GM21576 (cell line): ENCODE measurements around the gene SYT9.

ENCODE experiments used
- ATAC-seq: cut with Tn5 transposase; IDR thresholded peaks from one replicate; pipeline ENCODE4 v1.9.1; 2021; ENCODE audit warnings: mild to moderate bottlenecking, moderate library complexity; ENCODE audit not compliant: unreplicated experiment

The SYT9 gene

DNA sequence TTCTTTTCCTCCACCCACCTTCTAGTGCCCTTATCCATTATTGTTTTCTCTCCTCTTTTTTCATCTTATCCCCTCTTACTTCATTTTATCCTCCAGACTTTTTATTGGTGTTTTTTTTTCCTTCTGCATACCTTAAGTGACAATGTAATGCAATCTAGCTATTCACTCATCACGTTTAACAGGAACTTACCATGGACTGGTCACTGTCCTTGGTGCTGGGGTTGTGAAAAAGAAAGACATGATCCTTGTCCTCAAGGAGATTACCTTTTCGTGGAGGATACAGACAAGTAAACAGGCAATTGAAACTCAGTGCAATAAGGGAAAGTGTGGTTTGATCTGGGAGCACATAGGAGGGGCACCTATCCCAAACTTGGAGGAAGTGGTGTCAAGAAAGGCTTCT, 20.7 kb downstream of the SYT9 start:
- no peak for ATAC-seq

DNA sequence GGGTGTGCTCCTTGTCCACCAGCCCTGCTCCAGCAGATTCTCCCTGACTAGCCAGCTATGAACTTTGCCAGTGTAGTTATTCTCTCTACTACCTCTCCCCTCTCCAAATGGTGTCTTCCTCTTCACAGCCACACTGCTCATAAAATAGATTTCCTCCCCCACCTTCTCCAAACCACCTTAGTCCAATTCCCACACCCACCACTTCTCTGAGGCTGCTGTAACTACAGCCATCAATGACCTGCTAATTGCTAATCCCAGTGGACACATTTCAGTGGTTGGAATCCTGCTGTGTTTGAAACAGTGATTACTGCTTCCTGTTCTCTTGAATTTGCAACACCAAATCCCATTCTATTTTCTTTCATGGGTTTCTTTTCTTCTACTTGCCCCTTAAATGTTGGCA, 23.4 kb downstream of the SYT9 start:
- ATAC-seq: no peak

DNA sequence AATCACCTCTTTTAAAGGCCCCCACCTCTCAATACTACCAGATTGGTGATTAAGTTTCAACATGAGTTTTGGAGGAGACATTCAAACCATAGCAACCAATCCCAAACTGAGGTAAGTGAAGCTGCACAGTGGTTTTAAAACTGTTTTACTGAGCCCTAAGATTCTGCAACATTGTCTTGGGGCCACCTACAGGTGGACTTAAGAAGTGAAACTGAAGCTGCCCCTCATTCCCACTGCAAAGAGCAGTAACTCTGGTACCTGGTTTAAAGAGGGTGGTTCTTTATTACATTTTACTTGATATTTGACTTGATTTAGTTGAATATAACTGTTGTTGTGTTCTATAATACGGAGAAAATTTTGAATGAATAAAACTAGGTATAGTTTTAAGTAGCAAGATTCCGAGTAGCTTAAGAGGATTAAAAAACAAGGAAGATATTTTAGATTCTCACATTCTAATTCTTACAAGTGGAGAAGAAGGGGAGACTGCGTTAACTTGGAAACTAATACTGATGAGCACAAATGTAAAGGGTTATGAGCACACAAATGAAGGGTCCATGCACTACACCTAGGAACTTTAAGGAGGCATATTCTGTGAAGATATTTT, 26.7 kb downstream of the SYT9 start:
- ATAC-seq: no peak

DNA sequence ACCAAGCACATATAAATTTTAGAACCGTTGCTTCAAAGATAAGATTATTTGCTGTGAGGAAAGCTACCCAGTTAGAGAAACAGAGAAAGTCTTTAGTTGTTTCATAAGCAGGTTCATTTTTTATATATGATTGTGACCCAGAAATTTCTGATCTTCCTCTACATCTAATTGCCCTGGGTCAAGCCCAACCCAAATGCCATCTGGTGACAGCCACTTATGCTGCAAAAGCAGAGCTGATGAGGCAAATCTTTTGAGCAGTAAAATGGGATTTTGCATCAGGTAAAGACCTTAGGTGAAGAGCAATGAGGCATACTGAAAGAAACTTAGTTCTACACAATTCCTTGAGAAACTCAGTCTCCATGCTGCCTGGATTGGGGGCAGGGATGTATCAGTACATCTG, 28.0 kb downstream of the SYT9 start:
- no peak for ATAC-seq

DNA sequence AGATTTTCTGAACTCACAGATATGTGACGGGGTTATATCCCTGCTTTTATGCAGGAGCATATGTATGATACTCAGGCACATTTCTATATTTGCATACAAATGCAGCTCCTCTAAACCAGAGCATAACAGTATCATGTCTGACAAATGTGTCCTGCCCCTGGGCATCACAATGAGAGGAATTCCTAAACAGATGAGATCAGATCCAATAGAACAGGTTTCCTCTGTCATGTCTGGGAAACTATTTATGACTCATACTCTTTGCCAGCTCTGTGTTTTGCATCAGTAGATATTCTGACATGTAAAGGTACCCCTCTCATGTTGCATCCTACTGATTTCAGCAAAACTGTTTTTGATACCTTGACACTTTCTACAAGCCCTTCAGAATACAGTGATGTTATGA, 29.4 kb downstream of the SYT9 start:
- ATAC-seq: no peak

DNA sequence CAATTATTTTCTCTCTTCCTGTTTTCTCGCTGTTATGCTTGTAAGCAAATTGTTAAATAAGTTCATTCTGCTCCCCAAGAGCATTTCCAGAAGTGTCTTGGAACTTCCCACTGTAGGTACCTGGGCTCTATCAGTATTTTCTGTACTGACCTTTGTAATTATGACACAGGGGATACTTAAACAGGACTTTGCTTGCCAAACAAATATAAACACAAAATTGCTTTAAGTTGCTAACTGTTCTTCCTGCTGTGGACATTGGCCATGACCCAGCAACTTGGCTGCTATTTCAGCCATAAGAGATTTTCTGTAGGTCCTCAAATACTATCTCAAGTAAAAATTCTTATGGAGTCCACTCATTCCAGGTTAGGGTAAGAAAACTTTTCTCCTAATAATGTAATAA, 30.1 kb downstream of the SYT9 start:
- ATAC-seq: no peak

DNA sequence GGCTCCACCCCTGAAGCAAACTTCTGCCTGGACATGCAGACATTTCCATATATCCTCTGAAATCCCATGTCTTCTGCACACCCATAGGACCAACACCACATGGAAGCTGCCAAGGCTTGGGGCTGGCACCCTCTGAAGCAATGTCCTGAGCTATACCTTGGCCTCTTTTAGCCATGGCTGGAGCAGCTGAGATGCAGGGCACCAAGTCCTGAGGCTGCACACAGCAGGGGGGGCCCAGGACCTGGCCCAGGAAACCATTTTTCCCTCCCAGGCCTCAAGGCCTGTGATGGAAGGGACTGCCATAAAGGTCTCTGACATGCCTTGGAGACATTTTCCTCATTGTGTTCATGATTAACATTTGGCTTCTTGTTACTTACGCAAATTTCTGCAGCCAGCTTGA, 34.5 kb downstream of the SYT9 start:
- ATAC-seq: no peak

DNA sequence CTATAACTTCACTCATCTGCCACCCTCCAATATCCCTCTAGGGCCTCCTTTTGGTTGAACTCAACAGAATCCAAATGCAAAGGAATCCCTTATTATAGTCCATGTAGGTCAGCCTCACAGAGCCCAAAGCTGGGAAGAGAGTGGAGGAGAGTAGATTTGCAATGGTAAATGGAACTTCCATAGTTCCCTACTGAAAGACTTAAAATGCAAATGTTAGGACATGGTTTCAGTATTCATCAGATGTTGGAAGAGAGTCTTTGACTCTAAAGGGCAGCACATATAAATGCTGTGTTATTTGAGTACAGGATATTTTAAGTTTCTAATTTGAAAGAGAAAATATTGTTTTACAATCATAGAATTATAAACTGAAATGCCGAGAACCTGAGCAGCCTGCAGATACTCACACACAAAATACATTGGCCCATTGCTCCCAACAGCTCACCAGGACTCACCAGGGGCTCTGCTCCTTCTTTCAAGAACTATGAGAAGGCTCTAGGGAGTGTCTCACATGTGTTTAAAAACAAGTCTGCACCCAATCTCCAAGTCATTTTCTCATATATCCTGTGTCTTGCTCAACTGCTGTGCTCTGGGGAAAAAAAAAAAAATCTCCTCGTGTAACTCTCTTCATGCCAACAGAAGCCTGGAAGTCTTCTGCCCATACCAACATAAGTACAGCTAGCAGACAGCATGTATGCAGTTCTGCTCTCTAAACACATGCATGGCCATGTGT, 39.6 kb downstream of the SYT9 start:
- ATAC-seq: no peak

DNA sequence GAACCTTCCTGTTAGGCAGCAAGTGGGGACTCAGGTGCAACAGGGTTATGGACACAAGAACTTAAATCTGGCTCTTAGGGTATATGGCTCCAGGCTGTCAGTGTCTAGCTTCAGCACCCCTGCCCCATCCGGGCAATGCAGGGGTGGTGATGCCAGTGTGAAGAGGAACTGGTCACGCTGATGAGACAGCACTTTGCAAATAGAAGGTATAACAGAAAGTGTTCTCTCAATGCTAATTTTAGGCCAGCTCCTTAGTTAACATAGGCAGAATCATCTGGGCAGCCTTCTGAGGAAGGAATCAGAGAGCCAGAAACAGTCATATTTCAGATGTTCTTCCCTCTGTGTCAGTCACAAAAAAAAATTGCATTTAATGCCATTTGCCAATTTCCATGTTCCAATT, 41.2 kb downstream of the SYT9 start:
- ATAC-seq: no peak

DNA sequence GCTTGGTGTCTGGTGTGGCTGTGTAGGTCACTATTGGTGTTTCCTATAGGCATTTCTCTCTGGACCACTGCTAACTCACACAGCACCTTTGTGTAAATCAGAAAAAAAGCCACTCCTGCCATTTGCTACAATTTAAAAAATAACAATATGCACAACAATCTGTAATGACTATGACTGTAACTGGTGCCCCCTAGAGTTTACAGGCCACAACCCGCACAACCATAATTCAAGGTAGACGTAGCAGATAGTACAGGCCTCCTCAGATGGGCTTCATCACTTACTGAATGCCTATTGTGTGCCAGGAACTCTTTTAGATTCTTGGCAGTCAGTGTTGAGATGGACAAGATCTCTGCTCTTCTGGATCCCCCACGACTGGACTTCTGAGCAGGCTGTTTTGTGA, 47.7 kb downstream of the SYT9 start:
- no peak for ATAC-seq

DNA sequence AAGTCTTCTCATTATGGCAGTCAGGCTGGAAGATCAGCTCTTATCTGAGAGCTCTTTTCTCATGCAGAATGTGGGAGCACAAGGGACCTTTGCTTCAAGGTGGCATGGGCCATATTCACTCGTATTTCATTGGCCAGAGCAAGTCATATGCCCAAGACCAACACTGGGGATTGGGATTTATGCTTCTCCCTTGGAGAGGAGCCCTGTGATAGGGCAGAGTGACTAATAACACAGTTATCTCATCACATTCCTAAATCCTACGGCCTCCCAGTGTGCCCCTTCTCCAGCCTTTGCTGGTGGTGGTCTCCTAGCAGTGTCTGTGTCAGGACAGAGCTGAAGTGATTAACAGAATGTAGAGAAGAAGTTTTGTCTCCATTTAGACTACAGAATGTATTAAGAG, 48.6 kb downstream of the SYT9 start:
- no peak for ATAC-seq

DNA sequence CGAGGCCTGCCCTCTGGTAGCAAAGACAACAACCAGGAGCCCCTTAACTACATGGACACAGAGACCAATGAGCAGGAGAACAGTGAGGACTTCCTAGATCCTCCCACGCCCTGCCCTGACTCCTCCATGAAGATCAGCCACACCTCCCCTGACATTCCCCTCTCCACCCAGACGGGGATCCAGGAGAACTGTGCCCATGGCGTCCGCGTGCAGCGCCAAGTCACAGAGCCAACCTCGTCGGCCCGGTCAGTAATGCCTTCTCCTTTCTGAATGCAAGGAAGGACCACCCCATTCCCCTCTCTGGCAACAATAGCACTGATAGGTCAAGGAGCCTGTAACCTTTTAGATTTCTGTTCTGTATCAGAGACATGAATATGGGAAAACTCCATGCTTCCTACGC, 51.4 kb downstream of the SYT9 start:
- ATAC-seq: no peak

DNA sequence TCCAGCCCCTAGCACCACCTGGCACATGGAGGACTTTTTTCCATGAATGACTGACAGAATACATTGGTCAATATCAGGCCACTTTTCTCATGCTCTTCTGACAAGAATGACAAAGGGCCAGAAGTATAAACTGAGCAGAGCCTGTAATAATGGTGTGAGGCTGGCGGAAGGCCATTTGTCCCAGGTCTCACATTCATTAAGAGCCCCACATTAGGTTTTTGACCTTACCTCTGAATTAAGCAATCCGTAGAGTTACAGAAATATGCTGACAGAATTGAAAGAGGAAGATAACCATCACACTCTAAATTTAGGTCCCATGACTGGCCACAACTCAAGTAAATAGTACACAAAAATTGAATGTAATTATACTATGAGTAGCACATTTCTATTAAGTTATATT, 55.2 kb downstream of the SYT9 start:
- no peak for ATAC-seq

DNA sequence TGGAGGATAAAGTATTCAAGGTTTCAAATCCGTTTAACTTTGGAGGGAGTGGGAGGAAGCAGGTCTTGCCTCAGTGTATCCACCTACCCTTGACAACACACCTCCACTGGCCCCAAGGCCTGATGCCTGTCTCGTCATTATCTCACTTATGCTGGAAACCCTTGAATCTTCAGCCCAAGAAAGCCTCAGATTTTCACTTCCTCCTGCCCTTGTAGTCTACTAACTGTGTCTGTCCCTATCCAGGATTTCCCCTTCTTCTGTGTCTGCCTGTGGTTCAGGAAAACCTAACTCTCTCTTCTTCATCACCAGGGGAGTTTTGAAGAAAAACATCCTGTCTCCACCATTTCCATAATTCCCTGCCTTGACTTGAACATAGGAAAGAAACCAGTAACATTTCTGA, 56.1 kb downstream of the SYT9 start:
- no peak for ATAC-seq

DNA sequence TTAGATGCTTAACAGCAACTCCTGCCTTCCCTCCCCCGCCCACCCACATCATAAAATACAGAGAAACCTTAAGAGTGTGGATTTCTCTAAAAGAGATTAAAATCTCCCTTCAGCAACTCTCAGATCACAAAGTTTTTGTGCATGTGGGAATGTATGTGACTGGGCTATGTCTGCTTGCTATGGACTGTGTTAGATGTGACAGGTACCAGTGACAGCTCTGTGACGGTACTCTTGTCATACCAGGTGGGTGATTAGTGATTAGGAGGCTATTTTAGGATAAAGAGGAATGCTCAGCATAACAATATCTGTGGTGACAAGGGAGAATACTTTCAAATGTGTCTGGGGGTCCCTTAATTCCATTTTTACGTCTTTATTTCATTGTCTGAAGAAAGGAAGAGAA, 60.2 kb downstream of the SYT9 start:
- ATAC-seq: no peak

DNA sequence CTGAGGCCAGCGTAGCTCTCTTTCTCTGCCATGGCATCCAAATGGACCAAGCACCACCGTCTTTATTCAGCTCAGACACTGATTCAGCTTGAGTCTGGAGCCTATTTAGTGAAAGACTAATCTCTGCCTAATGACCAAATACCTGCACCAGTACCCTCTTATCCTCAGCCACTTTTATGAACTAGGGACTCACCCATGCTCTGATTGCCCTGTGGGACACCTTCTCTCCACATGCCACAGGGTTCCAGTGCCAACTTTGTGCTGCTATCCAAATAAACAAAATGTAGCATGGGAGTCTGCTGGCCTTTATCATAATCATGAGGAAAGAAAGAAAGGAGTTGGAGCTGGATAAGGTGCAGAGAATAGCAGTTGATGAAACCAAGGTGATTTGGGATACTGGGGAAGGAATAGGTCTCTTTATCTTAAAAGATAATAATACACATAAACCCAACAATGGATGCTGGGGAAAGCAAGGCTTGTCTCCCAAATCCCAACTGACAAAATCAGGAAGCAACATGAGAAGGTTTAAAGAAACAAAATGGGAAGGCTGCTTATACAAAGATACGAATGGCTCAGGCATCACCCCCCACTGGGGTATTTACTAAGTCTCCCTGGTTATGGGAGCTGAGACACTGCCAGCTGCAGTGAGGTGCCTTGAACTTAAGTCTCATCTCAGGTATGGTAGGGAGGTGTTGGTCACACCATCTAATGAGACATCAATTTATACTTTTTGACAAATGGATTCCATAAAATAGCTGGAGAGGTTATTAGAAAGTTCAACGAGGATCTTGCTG, 63.3 kb downstream of the SYT9 start:
- no peak for ATAC-seq

DNA sequence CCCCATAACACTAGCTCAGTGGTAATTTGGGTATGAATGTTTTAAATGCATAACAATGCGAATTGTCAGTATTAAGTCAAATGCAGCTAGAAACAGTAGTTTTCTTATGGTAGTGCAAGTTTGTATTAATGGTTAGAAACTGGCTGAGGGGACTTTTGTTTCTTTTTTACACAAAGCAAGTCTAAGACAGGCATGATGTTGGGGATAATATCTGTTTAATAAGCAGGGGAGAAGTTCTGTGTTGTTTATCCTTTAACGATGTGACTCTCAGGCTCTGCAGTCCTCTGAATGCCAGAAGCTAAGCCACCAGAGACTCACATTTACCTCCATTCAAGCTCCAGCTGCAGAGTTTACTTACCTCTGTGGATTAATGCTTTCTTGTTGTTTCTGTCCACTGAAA, 67.8 kb downstream of the SYT9 start:
- ATAC-seq: no peak

DNA sequence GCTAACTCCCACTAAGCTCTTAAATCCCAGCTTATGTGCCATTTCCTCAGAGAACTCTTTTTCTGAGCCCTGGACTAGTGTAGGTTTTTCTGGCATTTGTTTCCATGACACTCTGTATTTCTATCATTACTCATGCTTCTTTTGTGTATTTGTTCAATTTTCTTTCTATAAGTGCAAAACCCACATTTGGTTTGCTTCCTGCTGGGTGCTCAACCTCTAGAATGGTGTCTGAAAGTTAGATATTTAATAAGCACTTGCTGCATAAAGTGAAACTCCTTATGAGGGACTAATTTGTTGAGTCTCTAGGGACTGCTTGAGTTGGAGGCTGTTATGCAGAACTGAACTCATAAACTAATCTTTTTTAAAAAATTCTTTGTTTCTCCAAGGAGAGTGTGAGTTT, 68.6 kb downstream of the SYT9 start:
- ATAC-seq: no peak

DNA sequence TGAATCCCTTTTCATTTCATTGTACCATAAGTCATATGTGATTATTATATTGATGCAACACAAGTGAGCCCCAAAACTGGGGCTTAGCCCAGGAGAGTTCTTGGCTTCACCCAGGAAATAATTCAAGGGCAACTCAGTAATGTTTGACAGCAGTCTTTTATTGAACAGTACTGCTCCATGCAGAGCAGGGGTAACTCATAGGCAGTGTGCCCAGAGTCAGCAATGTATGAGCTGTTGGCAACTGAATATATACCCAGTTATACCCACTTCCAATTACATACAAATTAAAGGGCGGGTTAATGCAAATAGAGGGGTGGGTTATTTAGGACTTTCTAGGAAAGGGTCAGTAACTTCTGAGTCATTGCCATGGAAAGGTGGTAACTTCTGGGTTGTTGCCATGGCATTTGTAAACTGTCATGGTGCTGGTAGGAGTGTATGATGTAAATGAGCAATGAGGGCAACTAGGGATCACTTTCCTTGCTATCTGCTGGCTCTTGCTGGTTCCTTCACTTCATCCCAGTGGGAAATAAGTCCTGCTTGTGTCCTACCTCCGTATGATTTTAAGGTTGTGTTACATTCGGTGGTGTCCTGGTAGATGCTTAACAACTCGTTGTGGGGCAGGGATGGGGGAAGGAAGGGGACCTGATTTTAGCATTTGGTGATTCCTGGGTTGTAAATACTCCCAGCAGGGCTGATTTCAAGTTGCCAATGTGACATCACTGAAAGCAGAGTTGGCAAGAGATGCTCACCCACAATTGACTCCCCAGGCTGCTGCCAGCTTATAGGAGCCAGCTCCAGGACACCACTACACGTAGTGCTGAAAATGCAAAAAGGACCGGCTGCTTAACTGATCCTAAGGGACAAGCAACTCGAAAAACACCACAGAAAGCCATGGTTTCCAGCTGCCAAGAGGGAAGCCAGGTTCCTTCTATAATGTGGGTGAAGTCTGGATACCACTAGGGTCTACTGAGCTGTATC, 70.1 kb downstream of the SYT9 start:
- no peak for ATAC-seq

DNA sequence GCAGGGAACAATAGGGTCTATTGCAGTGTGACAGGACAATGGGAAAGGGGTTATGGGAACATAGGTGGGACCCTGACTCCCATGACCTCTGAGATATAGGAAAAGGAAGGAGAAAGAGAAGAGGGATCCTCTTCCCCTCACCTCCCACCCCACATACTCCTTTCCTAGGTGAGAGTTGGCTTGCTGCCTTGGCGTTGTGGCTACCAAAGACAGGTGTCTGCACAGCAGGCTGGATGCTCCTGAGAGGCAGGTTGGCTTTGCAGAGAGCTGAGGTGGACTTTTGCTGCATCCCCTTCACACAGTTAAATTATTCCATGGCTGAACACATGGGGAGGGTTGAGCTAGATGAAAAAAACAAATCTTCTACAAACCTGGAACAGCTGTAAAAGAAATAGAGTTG, 80.7 kb downstream of the SYT9 start:
- ATAC-seq: no peak

DNA sequence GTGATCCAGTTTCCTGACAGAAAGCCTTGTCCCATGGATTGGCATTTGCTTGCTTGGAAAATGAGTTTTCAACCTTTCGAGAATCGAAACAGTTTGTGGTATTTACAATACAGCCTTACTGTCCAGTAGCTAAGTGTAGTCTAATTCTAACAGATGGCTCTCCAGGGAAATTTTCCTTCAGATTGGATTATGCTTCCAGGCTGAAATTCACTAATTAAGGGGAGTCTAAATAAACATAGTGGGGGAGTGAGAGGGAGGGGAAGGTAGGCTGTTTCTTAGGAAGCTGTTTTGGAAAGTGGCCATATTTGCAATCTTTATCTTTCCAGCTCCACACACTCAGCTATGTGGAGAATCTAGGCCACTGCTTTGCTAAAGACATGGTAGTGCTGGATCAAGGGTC, 81.3 kb downstream of the SYT9 start:
- no peak for ATAC-seq
